ENCODE data around the gene SLC41A3. TPM values are rescaled to one million over a fixed set of nuclear protein-coding genes. Genes with fewer than 3 reads are reported as not detected.
A peak's percentile ranks its signal among the peaks of the same experiment; 100 is the strongest.
"Not testable (repeated sequence)": the region's sequence is repeated elsewhere in the genome, so short reads cannot be mapped to it uniquely, and the experiment has no call there.

Gene SLC41A3
- total RNA-seq, 1 donor from 2014 or later = 39.2 TPM

DNA sequence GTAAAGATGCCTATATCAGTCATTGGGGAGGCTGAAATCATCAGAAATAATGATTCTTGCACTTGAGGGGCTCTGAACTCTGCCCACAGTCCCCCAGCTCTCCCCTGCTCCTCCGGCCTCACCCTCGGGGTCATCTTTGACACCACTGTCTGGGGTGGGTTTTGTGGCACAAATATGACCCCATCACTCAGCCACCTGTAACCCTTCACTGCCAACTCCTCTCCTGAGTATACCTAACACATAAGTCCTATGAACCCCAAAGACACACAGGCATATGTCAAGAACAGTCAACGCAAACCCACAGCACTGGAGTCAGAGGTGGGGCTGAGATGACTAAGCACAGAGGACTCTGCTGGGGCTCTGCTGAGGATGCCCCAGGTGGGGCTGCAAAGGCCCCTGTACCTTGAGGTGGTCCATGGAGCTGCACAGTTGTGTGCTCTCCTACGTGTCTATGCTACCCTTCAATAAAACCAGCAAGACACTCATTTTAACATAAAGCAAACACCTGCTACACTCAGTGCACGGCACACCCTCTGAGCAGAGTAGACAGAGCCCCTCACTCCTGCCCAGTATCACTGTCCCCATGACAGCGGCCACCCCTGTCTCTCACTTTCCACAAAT, 29.9 kb downstream of the SLC41A3 start:
- DNase-seq (ENCODE audit: low spot score) = no peak

DNA sequence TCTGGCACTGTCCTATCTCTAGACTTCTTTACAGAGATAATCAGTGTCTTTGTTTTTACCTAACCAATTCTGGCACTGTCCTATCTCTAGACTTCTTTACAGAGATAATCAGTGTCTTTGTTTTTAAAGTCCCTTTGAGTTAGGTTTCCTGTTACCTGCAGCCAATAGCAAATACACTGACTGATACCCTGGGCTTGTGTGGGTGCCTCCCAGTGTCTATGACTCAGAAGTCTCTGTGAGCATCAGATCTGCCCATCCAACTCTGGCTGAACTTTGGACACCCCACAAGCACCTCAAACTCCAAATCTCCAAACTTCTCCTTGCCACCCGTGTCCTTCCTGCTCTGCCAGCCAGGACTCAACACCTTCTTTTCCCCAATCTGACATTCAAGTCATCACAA, 30.4 kb downstream of the SLC41A3 start:
- DNase-seq (ENCODE audit: low spot score) = no peak

DNA sequence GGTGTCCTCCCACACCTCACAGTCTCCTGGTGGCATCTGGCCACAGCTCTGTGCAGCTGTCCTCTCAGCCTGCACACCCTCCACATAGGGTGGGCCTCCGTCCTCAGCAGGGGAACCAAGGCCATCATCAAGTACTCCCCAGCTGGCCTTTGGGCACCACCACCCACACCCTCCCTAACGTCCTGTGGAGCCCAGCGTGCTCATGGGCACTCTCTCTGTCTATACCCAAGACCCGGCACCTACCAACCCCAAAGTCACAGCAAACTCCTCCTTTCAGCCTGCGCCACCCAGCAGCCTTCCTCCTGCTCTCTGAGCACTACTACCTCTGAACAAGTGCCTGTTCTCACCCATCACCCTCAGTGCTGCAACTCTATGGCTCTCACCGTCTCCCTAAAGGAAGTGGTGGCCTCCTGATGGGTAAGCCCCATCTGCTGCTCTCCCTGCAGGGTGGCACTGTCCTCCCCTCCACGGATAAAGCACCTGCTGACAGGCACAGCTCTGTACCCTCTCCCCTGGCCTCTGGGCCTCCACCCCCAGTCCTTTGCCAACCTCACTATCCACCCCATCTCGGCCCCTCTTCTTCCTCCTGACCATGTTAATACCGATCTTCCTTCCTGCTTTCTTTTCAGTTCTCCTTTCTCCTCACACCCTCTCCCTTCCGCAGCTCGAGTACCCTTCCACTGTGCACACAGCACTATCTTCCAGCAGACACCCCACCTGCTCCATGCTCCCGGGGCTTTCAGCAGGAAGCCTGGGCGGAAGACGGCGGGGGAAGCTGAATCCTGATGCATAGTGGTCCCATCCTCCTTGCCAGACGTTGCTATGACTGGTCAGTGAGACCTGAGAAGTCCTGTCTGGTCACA, 31.5 kb downstream of the SLC41A3 start:
- DNase-seq (ENCODE audit: low spot score) = no peak

DNA sequence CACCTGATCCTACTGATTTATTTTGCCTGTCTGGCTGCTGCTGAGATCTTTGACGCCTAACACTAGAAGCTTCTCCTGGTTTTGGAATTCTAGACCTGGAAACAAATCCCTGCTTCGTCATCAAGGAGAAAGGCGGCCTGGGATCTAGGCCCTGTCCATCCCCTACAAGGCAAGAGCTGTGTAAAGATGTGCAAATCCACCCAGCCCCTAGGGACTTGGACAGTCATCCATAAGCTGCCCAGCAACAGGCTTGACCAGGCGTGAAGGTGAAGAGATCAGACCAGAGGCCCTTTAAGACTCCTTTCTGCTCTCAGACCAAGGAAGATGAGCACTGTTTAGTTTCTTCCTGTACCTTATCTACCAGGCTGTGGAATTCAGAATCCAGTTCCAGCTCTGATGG, 32.2 kb downstream of the SLC41A3 start:
- DNase-seq (ENCODE audit: low spot score) = no peak

DNA sequence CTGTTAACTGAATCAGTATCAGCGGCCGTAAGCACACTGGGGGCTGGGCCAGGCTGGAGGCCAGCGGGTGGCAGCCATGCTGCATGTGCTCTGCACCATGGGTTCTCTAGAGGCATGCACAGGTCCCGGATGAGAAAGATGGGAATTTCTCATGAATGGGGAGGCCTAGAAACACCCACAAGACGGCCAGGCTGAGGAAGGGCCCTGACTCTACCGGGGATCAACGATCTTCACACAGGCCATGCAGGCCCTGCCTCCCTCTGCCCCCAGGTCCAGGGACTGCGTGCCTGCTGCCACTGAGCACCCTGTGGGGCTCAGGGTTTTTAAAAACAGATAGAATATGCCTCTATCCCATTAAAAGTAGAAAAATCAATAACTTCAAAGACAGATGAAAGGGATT, 32.7 kb downstream of the SLC41A3 start:
- DNase-seq (ENCODE audit: low spot score) = no peak

DNA sequence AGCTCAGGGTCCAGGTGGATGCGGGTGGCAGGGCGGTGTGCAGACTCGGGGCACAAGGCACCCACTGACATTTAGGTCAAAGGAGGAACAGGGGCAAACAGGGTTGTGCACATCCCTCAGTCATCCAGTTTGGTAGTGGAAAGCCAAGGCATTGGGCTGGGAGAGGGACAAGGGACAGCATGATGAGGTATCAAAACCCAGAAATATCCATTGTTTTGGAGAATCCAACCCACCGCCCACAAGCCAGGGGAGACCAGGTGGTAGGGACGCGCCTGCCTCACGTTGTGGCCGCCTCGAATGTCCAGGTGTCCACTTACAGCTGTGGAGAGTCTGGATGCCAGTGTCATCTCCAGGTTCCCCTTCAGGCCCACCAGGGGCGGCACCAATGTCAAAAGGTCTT, 33.3 kb downstream of the SLC41A3 start:
- no peak for DNase-seq (ENCODE audit: low spot score)

DNA sequence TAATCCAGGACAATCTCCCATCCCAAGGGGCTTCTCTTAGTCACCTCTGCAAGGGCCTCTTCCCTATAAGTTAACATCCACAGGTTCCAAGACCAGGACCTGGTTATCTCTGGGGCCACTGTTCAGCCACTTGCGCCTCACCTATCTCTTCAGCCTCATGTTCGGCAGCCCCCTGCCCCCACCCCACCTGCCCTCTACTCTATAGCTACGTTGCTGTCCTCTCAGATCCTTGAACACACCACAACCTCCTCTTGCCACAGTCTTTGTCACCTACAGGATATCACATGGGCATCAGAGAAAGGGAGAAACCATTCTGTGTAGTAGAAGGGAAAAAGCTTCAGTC, 33.9 kb downstream of the SLC41A3 start:
- no peak for DNase-seq (ENCODE audit: low spot score)

DNA sequence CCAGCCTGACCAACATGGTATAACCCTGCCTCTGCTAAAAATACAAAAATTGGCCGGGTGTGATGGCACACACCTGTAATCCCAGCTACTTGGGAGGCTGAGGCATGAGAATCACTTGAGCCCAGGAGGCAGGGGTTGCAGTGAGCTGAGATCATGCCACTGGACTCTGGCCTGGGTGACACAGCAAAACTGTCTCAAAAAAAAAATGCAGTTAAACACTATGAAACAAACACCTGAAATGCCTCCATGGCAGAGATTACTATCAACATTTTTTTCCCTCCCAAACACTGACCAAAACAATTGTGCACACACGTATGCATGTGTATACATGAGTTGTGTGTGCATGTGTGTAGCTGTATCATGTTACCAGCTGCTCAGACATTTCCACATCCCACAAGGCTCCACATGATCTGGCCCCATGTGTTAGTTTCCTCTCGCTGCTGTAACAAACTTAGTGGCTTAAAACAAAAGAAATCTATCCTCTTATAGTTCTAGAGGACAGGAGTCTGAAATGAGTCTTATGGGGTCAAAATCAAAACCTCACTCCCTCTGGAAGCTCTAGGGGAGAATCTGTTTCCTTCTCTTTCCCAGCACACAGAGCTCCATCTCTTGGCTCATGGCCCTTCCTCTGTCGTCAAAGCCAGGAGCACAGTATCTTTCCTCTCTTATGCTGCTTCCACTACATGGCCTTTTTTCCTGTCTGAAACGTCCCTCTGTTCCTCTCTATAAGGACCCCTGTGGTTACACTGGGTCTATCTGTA, 34.5 kb downstream of the SLC41A3 start:
- DNase-seq (ENCODE audit: low spot score) = no peak

DNA sequence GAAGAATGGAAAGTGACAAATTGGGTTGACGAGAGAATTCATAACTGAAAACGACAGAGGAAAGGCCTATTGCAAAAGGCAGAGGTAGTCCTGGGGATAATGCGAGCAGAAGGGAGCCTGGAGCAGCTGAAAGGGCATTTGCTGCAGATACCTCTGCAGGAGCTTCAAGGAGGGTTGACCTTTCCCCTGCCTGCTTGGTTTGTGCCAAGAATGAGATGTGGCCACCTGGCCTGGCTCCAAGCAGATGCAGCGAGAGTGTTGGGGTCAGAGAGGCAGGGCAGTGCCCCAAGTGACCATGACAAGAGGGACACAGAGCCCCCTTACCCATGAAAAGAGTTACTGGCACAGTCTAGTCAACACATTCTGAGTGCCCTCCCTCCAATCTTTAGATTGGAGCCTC, 43.5 kb downstream of the SLC41A3 start:
- DNase-seq (ENCODE audit: low spot score) = no peak

DNA sequence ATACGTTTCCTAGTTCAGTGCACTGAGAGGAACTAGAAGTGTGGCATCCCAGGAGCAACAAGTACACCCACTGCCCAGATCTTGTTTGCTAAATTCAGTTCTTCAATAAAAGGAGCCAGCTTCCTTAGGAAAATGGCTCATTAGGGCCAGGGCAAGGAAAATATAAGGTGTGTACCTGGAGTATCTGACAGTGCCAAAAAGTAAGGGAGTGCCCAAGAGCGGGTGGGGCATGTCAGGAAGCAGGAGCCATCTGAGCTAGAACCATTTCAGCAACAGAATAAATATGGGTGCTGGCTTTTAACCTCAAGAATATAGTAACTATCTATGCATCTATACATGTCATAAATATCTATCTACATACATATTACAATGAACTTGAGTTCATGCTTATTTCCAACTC, 44.1 kb downstream of the SLC41A3 start:
- DNase-seq (ENCODE audit: low spot score) = no peak

DNA sequence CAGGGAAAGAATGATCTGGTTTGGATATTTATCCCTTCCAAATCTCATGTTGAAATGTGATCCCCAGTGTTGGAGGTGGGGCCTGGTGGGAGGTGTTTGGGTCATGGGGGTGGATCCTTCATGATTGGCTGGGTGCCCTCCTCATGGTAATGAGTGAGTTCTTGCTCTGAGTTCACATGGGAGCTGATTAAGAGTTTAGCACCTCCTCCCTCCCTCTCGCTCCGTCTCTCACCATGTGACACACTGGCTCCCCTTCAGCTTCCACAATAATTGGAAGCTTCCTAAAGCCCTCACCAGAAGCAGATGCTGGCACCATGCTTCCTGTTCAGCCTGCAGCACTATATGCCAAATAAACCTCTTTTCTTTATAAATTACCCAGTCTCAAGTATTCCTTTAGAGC, 45.1 kb downstream of the SLC41A3 start:
- not testable (repeated sequence) for DNase-seq (ENCODE audit: low spot score)

DNA sequence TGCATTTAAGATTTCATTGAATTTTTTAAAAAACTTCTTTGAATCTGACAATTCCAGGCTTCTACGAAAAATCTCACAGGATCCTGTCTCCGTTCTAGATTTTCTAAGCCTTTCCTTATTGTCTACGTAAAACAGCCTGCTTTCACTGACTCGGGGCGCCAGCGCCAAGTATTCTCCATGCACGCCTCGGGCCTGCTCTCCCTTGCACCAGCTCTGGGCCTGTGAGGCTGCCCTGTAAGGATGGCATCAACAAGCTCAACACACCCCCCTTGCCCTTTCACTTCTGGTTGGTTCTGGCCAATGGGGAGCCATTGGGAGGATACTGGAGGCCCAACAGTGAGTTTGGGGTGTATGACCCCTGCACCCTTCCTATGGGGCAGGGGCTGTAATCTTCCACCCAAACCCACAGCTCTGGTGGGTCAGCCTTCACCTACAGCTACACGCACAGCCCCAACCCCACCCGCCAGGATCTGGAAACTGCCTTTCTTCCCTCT, 47.8 kb downstream of the SLC41A3 start:
- DNase-seq (ENCODE audit: low spot score) = no peak

DNA sequence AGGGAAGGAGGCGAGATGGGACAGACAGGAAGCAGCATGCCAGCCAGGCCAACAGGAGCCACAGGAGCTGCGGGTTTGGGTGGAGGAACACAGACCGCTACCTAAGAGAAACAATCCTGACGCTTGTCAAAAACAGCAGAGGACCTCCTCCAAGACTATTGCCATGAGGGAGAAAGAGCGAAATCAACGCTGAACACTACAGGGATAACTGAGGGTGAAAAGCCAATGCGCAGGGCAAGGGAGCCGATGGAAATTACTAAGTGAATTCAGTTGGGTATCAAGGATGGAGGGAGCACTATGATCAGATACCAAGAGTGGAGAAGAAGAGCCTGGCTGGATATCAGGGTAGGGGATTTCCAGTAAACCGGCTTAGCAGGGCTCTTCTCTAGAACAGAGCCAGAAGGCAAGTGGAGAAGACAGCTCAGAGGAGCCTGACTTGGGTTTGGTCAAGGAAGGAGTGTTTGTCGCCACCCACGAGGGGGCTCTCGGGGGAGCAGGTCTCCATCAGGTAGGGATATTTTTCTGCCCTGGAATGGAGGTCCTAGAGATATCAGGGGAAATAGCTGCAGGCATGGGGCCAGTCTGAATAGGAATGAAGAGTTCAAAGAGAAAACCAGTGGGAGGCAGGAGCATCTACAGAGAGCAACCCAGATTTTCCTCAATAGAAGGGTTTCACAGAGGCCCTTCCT, 48.4 kb downstream of the SLC41A3 start:
- DNase-seq (ENCODE audit: low spot score) = no peak

DNA sequence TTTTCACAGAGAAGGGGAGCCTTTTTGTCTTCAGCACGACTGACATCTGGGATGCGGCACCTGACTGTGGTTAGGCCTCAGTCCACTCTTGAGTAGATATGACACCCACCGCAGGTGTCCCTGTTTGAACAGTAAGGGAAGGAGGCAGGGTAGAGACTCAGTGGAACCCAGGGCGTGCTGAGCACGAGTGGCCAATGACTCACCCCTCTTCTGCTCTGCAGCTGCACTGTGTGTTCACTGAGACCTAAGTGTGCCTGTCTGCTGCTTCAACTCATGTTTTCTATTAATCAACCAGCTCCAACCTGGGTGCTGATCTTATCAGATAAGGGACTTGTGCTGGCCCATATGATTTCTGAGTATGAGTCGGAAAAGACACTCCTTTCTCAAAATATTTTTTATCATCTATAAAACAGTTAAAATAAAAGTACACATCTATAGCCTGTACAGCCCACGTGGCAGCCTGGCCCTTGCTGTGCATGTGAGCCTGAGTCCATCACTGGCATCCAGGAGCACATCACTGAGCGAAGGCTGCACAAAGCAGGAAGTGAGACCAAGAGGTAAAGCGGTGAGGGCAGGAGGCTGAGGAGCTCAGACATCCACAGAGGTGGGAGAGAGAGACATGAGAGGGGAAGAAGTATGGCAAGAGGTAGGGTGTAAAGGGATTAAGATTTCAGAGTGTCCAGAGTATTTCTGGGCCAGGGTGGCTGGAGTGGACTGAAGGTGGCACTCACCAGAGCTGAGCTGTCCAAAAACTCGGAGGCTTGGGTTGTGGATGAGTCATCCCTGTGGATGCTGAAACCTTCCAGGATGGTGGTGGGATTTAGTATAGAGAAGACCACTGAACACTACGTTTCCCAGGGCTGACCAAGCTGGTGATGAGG, 49.2 kb downstream of the SLC41A3 start:
- DNase-seq (ENCODE audit: low spot score) = no peak

DNA sequence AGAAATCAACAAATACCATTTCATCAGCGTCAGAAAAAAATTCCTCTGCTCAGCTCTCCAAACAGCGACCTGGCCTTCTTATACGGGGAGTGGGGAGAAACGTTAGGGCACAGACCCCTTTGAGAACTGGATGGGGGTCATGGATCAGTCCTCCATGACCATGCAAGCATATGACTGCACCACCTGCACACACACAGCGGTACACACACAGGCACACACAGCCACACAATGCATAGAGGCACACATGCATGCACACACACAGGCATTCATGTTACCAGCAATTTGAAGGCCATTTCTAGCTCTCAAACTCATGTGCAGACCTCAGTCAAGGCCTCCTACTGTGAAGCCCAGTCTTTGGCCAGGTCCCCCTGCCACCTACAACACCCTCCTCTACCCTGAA, 50.2 kb downstream of the SLC41A3 start:
- DNase-seq (ENCODE audit: low spot score) = no peak

DNA sequence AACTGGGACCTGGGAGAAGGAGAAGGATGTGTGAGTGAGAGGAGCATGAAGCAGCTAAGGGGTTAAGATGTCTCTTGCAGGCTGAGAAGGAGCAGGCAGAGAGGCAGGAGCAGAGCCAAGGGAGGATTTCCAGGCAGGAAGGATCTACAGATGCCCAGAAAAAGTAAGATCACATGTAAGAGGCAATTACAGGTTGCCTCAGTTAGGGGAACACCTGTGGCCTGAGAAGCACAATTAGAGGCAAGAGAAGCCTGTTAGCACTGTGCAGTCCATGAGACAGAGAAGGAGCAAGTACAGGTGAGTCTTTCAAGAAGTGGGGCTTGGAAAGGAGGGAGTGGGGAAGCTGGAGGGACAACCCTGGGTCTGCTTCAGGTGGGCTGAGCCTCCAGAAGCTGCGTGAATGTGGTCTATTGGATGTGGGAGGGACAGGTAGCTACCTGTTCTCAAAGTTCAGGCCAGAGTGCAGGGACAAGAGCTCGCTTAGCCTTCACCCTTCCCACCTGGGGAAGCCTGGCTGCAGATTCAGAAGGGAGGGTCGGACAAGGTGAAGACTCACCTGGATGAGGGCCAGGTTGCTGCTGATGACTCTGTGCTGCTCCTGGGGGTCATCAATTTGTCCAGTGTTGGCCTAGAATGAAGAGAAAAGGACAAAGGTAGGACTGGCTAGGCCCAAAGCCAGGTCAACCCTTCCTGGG, 50.7 kb downstream of the SLC41A3 start:
- DNase-seq (ENCODE audit: low spot score) = peak; percentile 33

DNA sequence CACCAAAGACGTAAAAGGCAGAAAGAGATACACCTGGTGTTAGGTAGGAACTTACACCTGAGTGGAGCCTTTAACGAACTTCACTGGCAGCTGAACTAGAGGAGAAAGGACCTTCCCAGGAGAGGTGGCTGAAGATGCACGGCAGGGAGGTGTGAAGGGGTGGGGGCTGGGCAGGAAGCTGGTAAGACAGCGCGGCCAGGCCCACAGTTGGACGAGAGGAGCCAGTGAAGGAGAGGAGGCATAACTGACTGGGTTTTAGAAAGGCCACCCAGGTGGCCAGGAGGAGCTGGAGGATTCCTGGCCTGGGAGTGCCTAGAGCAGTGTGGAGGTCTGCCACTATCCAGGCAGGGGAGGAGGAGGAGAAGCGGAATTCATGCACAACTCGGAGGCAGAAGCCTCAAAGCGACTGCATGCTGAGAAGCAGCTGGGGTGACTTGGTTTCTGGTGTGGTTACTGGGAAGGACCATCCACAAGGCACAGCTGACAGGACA, 51.9 kb downstream of the SLC41A3 start:
- DNase-seq (ENCODE audit: low spot score) = no peak

DNA sequence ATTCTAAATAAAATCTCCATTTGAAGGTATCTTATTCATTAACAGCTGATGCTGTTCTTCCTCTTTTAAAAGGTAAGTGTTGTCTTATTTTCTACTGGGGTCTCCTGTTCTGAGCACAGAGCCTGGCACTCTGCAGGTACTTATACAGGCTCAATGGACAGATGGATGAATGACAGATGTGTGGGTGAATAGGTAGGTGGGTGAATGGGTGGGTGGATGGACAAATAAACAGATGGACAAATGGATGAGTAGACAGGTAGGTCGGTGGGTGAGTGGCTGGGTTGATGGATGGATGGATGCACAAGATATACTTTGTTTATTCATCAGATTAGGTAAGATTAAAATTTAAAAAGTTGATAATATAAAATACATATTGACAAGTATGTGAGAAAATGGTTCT, 53.5 kb downstream of the SLC41A3 start:
- no peak for DNase-seq (ENCODE audit: low spot score)

DNA sequence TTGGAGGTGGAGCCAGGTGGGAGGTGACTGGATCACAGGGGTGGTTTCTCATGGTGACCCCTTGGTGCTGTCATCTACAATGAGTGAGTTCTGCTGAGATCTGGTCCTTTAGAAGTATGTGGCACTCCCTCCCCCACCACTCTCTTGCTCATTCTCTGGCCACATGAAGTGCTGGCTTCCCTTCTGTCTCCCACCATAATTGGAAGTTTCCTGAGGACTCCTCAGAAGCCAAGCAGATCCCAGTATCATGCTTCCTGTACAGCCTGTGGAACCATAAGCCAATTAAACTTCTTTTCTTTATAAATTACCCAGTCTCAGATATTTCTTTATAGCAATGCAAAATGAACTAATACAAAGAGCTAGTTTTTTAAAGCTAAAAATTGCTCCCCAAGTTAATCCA, 54.7 kb downstream of the SLC41A3 start:
- no peak for DNase-seq (ENCODE audit: low spot score)

DNA sequence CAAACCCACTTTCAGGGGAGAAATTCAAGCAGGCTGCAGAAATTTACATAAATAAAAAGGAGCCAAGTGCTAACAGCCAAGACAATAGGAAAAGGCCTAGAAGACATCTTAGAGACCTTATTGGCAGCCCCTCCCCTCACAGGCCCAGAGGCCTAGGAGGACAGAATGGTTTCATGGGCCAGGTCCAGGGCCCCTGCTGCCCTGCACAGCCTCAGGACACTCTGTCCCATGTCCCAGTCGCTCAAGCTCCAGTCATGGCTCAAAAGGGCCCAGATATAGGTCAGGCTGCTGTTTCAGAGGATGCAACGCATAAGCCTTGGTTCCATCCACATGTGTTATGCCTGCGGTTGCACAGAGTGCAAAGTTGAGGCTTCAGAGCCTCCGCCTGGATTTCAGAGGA, 55.8 kb downstream of the SLC41A3 start:
- no peak for DNase-seq (ENCODE audit: low spot score)
